ENCODE results near the gene FAM107B.

FAM107B gene

GRCh38 chr10:14528450-14528849, 246.2 kb downstream of the FAM107B start:
- TF ChIP-seq ZBTB7A (IDR thresholded peaks at IDR 0.05; ENCODE audit: low read depth), result no peak

GRCh38 chr10:14527915-14528314, 246.8 kb downstream of the FAM107B start:
- no peak for TF ChIP-seq FOXM1 (IDR thresholded peaks at IDR 0.05; ENCODE audit: borderline replicate concordance, low read depth)
- no peak for TF ChIP-seq TAF1 (IDR thresholded peaks at IDR 0.05; ENCODE audit: low read depth)
- no peak for TF ChIP-seq ZBTB7A (IDR thresholded peaks at IDR 0.05; ENCODE audit: low read depth)
- TF ChIP-seq EGR1 (IDR thresholded peaks at IDR 0.05), result no peak
- no peak for TF ChIP-seq YY1 (IDR thresholded peaks at IDR 0.05; ENCODE audit: low read depth)
- no peak for TF ChIP-seq TCF12 (IDR thresholded peaks at IDR 0.05; ENCODE audit: low read depth)
- TF ChIP-seq, protein P1, sequence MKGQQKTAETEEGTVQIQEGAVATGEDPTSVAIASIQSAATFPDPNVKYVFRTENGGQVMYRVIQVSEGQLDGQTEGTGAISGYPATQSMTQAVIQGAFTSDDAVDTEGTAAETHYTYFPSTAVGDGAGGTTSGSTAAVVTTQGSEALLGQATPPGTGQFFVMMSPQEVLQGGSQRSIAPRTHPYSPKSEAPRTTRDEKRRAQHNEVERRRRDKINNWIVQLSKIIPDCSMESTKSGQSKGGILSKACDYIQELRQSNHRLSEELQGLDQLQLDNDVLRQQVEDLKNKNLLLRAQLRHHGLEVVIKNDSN (IDR thresholded peaks at IDR 0.05), result no peak
- TF ChIP-seq REST (IDR thresholded peaks at IDR 0.05; ENCODE audit: low read depth), result no peak
- TF ChIP-seq TEAD4 (IDR thresholded peaks at IDR 0.05), result no peak
- no peak for TF ChIP-seq MAX (IDR thresholded peaks at IDR 0.05)
- no peak for TF ChIP-seq NFIC (IDR thresholded peaks at IDR 0.05)
- no peak for TF ChIP-seq CREB1 (IDR thresholded peaks at IDR 0.05; ENCODE audit: low read depth)
- TF ChIP-seq RAD21 (IDR thresholded peaks at IDR 0.05; ENCODE audit: low read depth), result no peak
- no peak for TF ChIP-seq CEBPB (IDR thresholded peaks at IDR 0.05)
- no peak for TF ChIP-seq EP300 (IDR thresholded peaks at IDR 0.05; ENCODE audit: borderline replicate concordance)

DNA sequence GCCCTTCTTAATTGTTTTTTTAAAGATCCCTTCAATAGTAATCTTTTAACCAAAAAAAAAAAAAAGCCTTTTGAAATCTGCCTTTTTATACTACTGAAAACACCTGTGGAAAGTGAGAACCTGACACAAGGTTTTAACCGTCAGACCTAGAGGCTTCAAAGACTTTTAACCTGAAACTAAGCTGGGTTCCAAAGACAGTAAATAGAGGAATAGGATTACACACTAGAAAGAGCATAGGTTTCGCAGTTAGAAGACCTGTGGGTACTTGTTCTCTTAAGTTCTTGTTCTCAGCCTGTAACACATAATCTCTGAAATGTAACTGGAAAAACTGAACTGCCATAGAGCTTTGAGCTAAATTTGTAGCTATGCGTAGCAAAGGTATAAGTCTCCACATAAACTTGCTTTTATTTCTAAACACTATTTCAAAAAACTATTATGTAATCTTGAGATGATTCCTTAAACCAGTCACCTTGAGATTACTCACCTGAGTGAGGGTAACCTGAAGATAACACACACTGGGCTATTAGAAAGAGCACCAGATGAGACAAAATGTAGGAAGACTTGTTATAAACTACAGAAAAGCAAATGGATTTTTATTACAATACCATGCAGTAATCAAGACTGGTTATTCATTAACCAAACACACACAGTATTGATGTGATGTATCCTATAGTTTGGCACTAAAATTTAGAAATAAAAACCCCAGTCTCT, 247.4 kb downstream of the FAM107B start:
- no peak for TF ChIP-seq TEAD4 (IDR thresholded peaks at IDR 0.05)
- TF ChIP-seq TCF12 (IDR thresholded peaks at IDR 0.05; ENCODE audit: low read depth), result no peak
- no peak for TF ChIP-seq CREB1 (IDR thresholded peaks at IDR 0.05; ENCODE audit: low read depth)
- no peak for TF ChIP-seq YY1 (IDR thresholded peaks at IDR 0.05; ENCODE audit: low read depth)
- no peak for TF ChIP-seq REST (IDR thresholded peaks at IDR 0.05; ENCODE audit: low read depth)
- TF ChIP-seq MAX (IDR thresholded peaks at IDR 0.05), result no peak
- no peak for TF ChIP-seq RAD21 (IDR thresholded peaks at IDR 0.05; ENCODE audit: low read depth)
- TF ChIP-seq NFIC (IDR thresholded peaks at IDR 0.05), result no peak
- no peak for TF ChIP-seq EGR1 (IDR thresholded peaks at IDR 0.05)
- TF ChIP-seq FOXM1 (IDR thresholded peaks at IDR 0.05; ENCODE audit: borderline replicate concordance, low read depth), result no peak
- no peak for TF ChIP-seq CEBPB (IDR thresholded peaks at IDR 0.05)

DNA sequence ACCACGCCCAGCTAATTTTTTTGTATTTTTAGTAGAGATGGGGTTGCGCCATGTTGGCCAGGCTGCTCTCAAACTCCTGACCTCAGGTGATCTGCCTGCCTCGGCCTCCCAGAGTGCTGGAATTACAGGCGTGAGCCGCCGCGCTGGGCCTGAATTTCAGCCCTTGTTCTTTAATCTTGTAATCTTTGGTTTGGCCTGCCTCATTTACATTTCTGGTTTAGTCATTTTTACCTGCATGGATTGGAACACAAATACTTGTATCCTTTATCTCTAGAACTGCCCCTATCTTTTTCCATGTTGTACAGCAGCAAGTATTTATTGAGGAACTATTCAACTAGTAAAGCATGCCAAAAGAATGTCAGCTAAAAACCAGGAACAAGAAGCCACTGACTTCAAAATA, 248.4 kb downstream of the FAM107B start:
- TF ChIP-seq TCF12 (IDR thresholded peaks at IDR 0.05; ENCODE audit: low read depth) (no peak), REST (IDR thresholded peaks at IDR 0.05; ENCODE audit: low read depth) (no peak), RAD21 (IDR thresholded peaks at IDR 0.05; ENCODE audit: low read depth) (no peak), FOXM1 (IDR thresholded peaks at IDR 0.05; ENCODE audit: borderline replicate concordance, low read depth) (no peak), EP300 (IDR thresholded peaks at IDR 0.05; ENCODE audit: borderline replicate concordance) (no peak), EGR1 (IDR thresholded peaks at IDR 0.05) (no peak), YY1 (IDR thresholded peaks at IDR 0.05; ENCODE audit: low read depth) (no peak), MAX (IDR thresholded peaks at IDR 0.05) (no peak)
- TF ChIP-seq, protein P1 (IDR thresholded peaks at IDR 0.05), result no peak
